GM21526 (cell line): ENCODE data around the gene AP5B1.

Experiments used
- ATAC-seq: cut with Tn5 transposase; IDR thresholded peaks from one replicate; pipeline ENCODE4 v1.9.1; 2021; ENCODE audit warnings: moderate library complexity; ENCODE audit not compliant: unreplicated experiment, low FRiP score

AP5B1 gene

GRCh38 chr11:65787649-65788622, 7.2 kb upstream of the AP5B1 start:
- no peak for ATAC-seq

DNA sequence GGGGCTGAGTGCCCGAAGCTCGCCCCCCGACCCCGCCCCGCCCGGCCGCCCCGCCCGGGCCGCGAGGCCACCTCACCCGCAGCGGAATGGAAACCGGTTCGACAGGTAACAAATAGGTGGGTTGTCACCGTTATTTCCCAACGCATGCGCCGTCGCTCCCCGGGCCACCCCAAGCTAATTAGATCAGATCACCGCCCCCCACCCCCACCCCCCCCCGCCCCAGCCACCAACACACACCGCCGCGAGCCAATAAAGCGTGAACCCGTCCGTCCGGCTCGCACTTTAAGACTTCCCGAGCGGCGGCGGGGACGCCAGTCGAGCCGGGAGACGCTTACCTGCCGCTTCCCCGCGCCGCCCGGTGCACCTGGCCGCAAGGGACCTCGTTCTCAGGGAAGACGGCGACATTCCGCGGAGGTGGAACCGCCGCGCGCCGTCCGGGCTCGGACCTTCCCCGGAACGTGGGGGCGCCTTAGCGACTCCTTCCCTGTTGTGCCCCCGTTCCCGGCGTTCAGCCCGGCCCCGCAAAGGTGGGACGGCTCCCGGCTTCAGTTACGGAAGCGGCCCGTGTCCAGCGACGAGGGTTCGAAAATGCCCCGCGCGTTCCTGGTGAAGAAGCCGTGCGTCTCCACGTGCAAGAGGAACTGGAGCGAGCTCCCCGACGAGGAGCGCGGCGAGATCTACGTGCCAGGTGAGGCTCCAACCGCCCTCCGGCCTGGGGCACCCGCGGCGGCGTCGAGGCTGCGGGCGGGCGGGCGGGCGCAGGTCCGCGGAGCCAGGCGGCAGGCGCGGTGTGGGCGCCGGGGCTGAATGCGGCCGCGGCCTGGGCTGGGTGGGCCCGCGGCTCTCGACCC, 6.2 kb upstream of the AP5B1 start, which contains the start of gene OVOL1:
Gene OVOL1 (plus strand): TSS at position 278 of the 851 bp plus-strand sequence. CDS start 311 bp downstream, at position 589.
- no peak for ATAC-seq

- ATAC-seq: no peak
These were observed 5.4 kb upstream of the AP5B1 start for GRCh38 chr11:65786008-65786785.

- ATAC-seq: no peak
These were observed 4.7 kb upstream of the AP5B1 start for GRCh38 chr11:65785319-65786007.

DNA sequence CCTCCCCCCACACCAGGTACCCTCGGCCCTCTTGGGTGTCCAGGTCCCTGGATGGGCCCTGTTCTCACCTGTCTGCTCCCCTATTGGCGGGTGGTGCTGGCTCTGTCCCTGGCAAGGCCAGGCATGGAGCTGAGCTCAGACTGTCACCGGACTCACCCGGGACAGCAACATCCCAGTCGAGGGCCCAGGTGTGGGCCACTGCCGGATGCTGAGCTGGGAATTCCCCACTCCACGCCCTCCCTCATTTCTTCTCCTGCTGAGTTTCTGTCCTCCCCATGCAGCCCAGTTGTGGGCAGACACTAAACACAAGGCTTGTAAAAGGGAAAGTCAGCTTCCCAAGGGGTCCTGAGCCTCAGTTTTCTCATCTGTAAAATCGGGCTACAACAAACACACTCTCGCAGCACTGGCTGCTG, 2.0 kb upstream of the AP5B1 start:
- ATAC-seq: no peak

GRCh38 chr11:65781962-65782815, 1.4 kb upstream of the AP5B1 start:
- ATAC-seq: no peak

- peak; percentile 25 for ATAC-seq
These were observed 581 bp upstream of the AP5B1 start for GRCh38 chr11:65781152-65781961.

GRCh38 chr11:65779919-65780769, 632 bp downstream of the AP5B1 start:
- ATAC-seq: peak; percentile 55

- ATAC-seq: no peak
These were observed 1.2 kb downstream of the AP5B1 start for GRCh38 chr11:65779669-65779918.

- no peak for ATAC-seq
These were observed 1.7 kb downstream of the AP5B1 start for GRCh38 chr11:65778901-65779668.

DNA sequence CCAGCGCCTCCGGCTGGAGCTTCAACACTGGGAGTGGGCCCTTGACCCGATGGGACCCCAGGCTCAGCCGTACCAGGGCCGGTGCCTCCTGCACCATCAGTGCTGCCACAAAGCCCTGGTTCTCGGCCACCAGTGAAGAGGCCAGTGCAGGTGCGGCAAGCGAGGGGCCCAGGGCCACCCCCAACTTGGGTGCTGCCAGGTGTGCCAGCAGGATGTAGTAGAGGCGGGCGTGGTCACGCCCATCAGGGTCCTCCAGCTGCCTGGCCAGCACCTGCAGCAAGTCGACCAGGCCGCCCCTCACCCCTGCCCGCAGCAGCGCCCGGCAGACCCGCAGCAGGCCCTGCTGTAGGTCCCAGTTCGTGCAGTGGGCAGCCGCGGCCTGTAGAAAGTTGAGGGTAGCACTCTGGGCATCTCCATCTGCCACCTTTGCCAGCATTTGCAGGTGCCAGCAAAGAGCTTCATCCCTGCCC, 2.3 kb downstream of the AP5B1 start:
- no peak for ATAC-seq

DNA sequence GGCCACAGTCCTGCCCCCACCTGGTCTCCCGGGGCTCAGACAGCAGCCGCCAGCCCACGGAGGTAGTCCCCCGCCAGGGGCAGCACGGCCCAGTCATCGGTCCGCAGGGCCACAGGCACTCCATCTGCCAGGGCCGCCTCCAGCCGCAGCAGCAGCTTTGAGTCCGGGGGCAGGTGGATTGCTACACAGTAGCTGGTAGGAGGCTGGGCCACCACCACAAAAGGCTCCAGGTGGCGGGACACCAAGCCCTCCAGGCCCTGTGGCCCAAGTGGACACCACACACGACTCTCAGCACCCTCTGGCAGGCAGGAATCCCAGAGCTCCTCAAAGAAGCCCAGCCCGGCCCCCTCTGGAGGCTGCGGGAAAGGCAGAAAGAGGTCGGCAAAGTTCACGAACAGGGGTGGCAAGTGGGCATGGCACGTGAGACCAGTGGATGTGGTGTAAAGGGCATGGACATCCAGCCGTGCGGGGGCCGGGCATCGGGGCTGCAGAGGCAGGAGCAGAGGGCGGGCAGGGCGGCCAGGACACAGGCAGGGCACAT, 2.9 kb downstream of the AP5B1 start:
- ATAC-seq: no peak

GRCh38 chr11:65777241-65777640, 3.5 kb downstream of the AP5B1 start:
- ATAC-seq: no peak

- ATAC-seq: no peak
These were observed 4.0 kb downstream of the AP5B1 start for GRCh38 chr11:65776710-65777141.

DNA sequence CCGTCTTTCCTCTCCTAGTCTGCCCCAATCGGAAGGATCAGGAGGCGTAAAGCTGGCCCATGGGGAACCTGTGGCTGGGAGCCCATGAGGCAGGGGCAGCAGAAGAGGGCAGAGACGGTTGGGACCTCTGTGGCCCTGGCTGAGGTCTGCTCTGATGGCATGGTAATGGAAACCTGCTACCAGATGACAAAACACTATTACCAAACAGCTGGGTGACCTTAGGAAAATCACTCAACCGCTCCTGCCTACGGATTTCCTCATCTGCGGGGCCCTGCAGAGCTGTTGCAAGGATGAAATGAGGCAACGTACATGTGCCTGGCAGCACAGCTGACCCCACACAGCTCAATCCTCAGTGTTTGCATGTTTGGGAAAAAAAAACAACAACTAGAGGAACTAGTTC, 4.6 kb downstream of the AP5B1 start:
- ATAC-seq: no peak

DNA sequence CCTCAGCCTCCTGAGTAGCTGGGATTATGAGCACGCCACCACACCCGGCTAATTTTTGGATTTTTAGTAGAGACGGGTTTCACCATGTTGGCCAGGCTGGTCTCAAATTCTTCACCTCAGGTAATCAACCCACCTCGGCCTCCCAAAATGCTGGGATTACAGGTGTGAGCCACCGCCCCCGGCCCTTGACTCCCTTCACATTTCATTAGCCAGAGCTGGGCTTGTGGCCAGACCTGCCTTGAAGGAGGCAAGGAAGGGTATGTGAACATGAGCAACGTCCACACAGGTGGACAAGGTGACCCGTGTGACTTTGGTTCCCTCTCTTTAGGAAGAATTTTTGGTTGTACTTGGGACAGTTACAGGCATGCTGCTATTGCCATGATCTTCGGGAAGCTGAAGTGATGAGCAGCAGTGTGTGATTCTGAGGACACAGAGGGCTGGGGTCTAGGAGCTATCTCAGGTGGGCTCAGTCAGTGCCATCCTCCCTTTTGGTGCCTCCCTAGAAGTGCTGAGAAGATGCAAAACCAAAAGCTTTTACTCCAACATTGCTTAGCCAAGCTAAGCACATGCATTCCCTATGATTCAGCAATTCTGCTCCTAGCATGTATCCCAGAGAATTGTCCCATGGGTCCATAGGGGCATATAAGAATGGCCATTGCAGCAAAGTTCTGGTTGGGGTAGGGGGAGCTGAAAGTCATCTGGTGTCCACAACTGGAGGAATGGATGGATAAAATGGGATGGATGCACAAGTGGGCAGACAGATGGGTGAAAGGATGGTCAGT, 6.1 kb downstream of the AP5B1 start:
- no peak for ATAC-seq
